HepG2 (cell line): ENCODE results near the gene OR6S1. TPM values are rescaled to one million over a fixed set of nuclear protein-coding genes. Genes with fewer than 3 reads are reported as not detected.

Experiments
- BRD4 ChIP-seq: sonication (generic); formaldehyde crosslinking; IDR thresholded peaks from 2 replicates; pipeline ENCODE4 v1.4.0; 2020; ENCODE audit warnings: missing genetic modification reagents
- CBX1 ChIP-seq: IDR thresholded peaks from one replicate; pipeline ENCODE4 v1.6.1; 2016; ENCODE audit warnings: antibody characterized with exemption, low read depth
- CENPT ChIP-seq: sonication (generic); formaldehyde crosslinking; IDR thresholded peaks from 2 replicates; pipeline ENCODE4 v1.8.0; 2022; ENCODE audit warnings: low read depth, mild to moderate bottlenecking, moderate library complexity, missing genetic modification reagents
- CREB1 ChIP-seq, 2 experiments: fragments of 450-650 bp in 1 of 2; IDR thresholded peaks; 2 replicates each; pipeline ENCODE4 v1.6.1; 2016 to 2017; ENCODE audit warnings: control low read depth in 1 of 2, mild to moderate bottlenecking in 1 of 2, missing compliant biosample characterization in 1 of 2, missing genetic modification characterization in 1 of 2
- FOXK1 ChIP-seq: sonication (generic); formaldehyde crosslinking; IDR thresholded peaks from 2 replicates; pipeline ENCODE4 v1.4.0; 2020; ENCODE audit warnings: low read depth, missing genetic modification reagents, borderline replicate concordance
- KLF6 ChIP-seq: IDR thresholded peaks from 2 replicates; pipeline ENCODE4 v1.8.0; 2016; ENCODE audit warnings: missing biosample characterization, missing genetic modification reagents
- MAFF ChIP-seq: IDR thresholded peaks from 2 replicates; pipeline ENCODE4 v1.6.1; 2011; ENCODE audit warnings: low read depth, low read length, improper control_type of control experiment
- POLR2A ChIP-seq, 2 experiments: IDR thresholded peaks; 2 replicates each; pipeline ENCODE4 v1.6.1; 2011; ENCODE audit warnings: low read depth in 2 of 2, low read length in 2 of 2, mild to moderate bottlenecking in 1 of 2, moderate library complexity in 1 of 2; ENCODE audit not compliant: insufficient read depth in 1 of 2
- SNAI1 ChIP-seq: sonication (generic); formaldehyde crosslinking; IDR thresholded peaks from 2 replicates; pipeline ENCODE4 v1.5.0; 2020; ENCODE audit warnings: mild to moderate bottlenecking, missing genetic modification reagents, borderline replicate concordance
- STAT5B ChIP-seq: sonication (generic); formaldehyde crosslinking; IDR thresholded peaks from 2 replicates; pipeline ENCODE4 v1.4.0; 2020; ENCODE audit warnings: missing genetic modification reagents
- TCF7 ChIP-seq: sonication (generic); IDR thresholded peaks from 2 replicates; pipeline ENCODE4 v1.6.1; 2016; ENCODE audit warnings: antibody characterized with exemption, low read depth
- ZC3H4 ChIP-seq: sonication (generic); formaldehyde crosslinking; IDR thresholded peaks from 2 replicates; pipeline ENCODE4 v1.4.0; 2020; ENCODE audit warnings: missing genetic modification reagents, borderline replicate concordance
- ZFP36L1 ChIP-seq: sonication (generic); formaldehyde crosslinking; IDR thresholded peaks from 2 replicates; pipeline ENCODE4 v1.8.0; 2022; ENCODE audit warnings: mild to moderate bottlenecking, missing genetic modification reagents, moderate library complexity
- ZNF33A ChIP-seq: sonication (generic); formaldehyde crosslinking; IDR thresholded peaks from 2 replicates; pipeline ENCODE4 v1.5.1; 2020; ENCODE audit warnings: missing genetic modification reagents, mild to moderate bottlenecking, moderate library complexity, borderline replicate concordance
- ZNF724P ChIP-seq: sonication (generic); formaldehyde crosslinking; IDR thresholded peaks from 2 replicates; pipeline ENCODE4 v1.8.0; 2022; ENCODE audit warnings: missing genetic modification reagents, borderline replicate concordance
- ZNF746 ChIP-seq: sonication (generic); formaldehyde crosslinking; IDR thresholded peaks from 2 replicates; pipeline ENCODE4 v1.8.0; 2022; ENCODE audit warnings: mild to moderate bottlenecking, missing genetic modification reagents
- ZNF781 ChIP-seq: sonication (generic); formaldehyde crosslinking; IDR thresholded peaks from 2 replicates; pipeline ENCODE4 v1.5.1; 2020; ENCODE audit warnings: borderline replicate concordance, mild to moderate bottlenecking, missing genetic modification reagents; ENCODE audit errors: not compliant biosample characterization
- ZSCAN20 ChIP-seq: sonication (generic); formaldehyde crosslinking; IDR thresholded peaks from 2 replicates; pipeline ENCODE4 v1.4.0; 2020; ENCODE audit warnings: missing genetic modification reagents, mild to moderate bottlenecking, borderline replicate concordance
- polyA plus RNA-seq, 8 experiments: library from polyadenylated mRNA; depleted of rRNA in 3 of 8; stranded (reverse) in 7 of 8; unstranded in 1 of 8; fragments of >200 nt; fragmentation: Illumina TruSeq in 4 of 8; extraction: Trizol in 4 of 8; gene quantifications; 2 replicates each; pipeline versions ENCODE4 v1.2.1 to v1.2.3, GENCODE V29; 2011 to 2016; ENCODE audit warnings: low read depth in 4 of 8, missing spikeins in 1 of 8, mixed read lengths in 1 of 8; ENCODE audit not compliant: insufficient read depth in 1 of 8
- total RNA-seq, 5 experiments: library from RNA; depleted of rRNA; stranded (reverse); fragments of >200 nt; fragmentation: Illumina TruSeq; extraction: Trizol; gene quantifications; 2 replicates each; pipeline ENCODE4 v1.2.3, GENCODE V29; 2016; ENCODE audit warnings: low read depth in 1 of 5
- TF ChIP-seq, protein P1 (sequence below): sonication (generic); formaldehyde crosslinking; IDR thresholded peaks from 2 replicates; pipeline ENCODE4 v1.5.0; 2020; ENCODE audit warnings: mild to moderate bottlenecking, missing genetic modification reagents
- TF ChIP-seq, protein P2 (sequence below): sonication (generic); formaldehyde crosslinking; conservative IDR thresholded peaks from 2 replicates; pipeline ENCODE4 v1.8.0; 2022; ENCODE audit warnings: low read depth, missing genetic modification reagents
- TF ChIP-seq, protein P3 (sequence below), 2 experiments: sonication (generic) in 1 of 2; formaldehyde crosslinking in 1 of 2; IDR thresholded peaks; 2 replicates each; pipeline versions ENCODE4 v1.4.0 to v1.6.1; 2018 to 2020; ENCODE audit warnings: missing genetic modification reagents in 2 of 2, borderline replicate concordance in 1 of 2, low read depth in 1 of 2, mild to moderate bottlenecking in 1 of 2, missing biosample characterization in 1 of 2
- TF ChIP-seq, protein P4 (sequence below): sonication (generic); formaldehyde crosslinking; IDR thresholded peaks from 2 replicates; pipeline ENCODE4 v1.5.1; 2020; ENCODE audit warnings: missing genetic modification reagents, mild to moderate bottlenecking, borderline replicate concordance

The OR6S1 gene
- total and polyA plus RNA-seq, 2 of the 13 experiments (the other 11 are each of a cell fraction or from before 2014, with no cell fraction given) = 0.09 TPM; not detected in 1

DNA sequence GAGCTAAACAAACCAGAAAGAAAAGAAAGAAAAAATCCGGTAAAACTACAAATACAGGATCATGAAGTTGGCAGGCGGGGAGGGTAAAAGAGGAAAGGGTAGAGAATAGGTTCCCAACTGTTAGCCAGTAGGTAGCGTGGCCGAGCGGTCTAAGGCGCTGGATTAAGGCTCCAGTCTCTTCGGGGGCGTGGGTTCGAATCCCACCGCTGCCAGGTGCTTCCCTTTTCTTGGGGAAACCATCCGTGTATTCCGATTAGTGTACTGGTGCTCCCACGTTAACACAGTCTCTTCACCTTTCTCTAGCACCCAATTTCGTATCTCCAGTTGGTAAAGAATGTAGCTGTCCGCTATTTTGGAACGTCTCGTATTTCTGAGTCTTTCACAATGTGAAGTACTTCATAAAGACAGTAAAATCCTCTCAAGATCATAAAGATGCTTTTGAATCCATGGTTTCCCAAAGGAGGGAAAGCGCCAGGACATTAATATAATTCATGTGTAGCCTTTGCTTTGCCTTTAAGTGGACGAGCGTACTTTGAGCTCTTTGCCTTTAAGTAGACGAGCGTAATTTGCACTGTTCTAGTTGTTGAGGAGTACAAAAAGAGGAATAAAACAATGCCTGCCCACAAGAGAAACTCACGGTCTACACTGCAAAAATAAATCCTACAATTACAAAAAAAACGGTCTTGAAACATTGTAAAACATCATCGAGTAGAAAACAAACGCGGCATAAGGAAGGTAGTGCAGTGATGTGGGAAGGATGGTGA is 31.3 kb downstream of the OR6S1 start (continued):
- TF ChIP-seq SNAI1 (CRISPR knock-in tag) (peak; percentile 64; the same call in 1 of the 2 replicates), ZNF724P (CRISPR knock-in tag) (no peak), ZNF33A (CRISPR knock-in tag) (no peak), MAFF (no peak), ZC3H4 (CRISPR knock-in tag) (no peak), STAT5B (no peak; the same call in 1 of the 2 replicates), ZSCAN20 (no peak), ZNF781 (no peak), TCF7 (no peak), KLF6 (CRISPR knock-in tag) (peak; percentile 64; the same call in 1 of the 2 replicates), FOXK1 (CRISPR knock-in tag) (peak; percentile 62; the same call in 1 of the 2 replicates), ZNF746 (CRISPR knock-in tag) (no peak), CBX1 (peak; percentile 91), BRD4 (no peak), CREB1 (IDR thresholded peaks at IDR 0.05) (no peak), CREB1 (CRISPR knock-in tag; IDR thresholded peaks at IDR 0.05) (peak; percentile 67), CENPT (no peak), POLR2A (IDR thresholded peaks at IDR 0.05; ENCODE audit: insufficient read depth in 1 of 2, low read depth in 2 of 2, low read length in 2 of 2) (no peak), ZFP36L1 (CRISPR knock-in tag) (peak; percentile 42; the same call in 1 of the 2 replicates)
- TF ChIP-seq, protein P1, sequence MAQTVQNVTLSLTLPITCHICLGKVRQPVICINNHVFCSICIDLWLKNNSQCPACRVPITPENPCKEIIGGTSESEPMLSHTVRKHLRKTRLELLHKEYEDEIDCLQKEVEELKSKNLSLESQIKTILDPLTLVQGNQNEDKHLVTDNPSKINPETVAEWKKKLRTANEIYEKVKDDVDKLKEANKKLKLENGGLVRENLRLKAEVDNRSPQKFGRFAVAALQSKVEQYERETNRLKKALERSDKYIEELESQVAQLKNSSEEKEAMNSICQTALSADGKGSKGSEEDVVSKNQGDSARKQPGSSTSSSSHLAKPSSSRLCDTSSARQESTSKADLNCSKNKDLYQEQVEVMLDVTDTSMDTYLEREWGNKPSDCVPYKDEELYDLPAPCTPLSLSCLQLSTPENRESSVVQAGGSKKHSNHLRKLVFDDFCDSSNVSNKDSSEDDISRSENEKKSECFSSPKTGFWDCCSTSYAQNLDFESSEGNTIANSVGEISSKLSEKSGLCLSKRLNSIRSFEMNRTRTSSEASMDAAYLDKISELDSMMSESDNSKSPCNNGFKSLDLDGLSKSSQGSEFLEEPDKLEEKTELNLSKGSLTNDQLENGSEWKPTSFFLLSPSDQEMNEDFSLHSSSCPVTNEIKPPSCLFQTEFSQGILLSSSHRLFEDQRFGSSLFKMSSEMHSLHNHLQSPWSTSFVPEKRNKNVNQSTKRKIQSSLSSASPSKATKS (CRISPR knock-in tag) = no peak
- TF ChIP-seq, protein P2, sequence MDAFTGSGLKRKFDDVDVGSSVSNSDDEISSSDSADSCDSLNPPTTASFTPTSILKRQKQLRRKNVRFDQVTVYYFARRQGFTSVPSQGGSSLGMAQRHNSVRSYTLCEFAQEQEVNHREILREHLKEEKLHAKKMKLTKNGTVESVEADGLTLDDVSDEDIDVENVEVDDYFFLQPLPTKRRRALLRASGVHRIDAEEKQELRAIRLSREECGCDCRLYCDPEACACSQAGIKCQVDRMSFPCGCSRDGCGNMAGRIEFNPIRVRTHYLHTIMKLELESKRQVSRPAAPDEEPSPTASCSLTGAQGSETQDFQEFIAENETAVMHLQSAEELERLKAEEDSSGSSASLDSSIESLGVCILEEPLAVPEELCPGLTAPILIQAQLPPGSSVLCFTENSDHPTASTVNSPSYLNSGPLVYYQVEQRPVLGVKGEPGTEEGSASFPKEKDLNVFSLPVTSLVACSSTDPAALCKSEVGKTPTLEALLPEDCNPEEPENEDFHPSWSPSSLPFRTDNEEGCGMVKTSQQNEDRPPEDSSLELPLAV (CRISPR knock-in tag) = no peak
- TF ChIP-seq, protein P3, sequence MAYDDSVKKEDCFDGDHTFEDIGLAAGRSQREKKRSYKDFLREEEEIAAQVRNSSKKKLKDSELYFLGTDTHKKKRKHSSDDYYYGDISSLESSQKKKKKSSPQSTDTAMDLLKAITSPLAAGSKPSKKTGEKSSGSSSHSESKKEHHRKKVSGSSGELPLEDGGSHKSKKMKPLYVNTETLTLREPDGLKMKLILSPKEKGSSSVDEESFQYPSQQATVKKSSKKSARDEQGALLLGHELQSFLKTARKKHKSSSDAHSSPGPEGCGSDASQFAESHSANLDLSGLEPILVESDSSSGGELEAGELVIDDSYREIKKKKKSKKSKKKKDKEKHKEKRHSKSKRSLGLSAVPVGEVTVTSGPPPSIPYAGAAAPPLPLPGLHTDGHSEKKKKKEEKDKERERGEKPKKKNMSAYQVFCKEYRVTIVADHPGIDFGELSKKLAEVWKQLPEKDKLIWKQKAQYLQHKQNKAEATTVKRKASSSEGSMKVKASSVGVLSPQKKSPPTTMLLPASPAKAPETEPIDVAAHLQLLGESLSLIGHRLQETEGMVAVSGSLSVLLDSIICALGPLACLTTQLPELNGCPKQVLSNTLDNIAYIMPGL (CRISPR knock-in tag; IDR thresholded peaks at IDR 0.05; ENCODE audit: borderline replicate concordance in 1 of 2, low read depth in 1 of 2) = peak; percentile 100
- TF ChIP-seq, protein P4, sequence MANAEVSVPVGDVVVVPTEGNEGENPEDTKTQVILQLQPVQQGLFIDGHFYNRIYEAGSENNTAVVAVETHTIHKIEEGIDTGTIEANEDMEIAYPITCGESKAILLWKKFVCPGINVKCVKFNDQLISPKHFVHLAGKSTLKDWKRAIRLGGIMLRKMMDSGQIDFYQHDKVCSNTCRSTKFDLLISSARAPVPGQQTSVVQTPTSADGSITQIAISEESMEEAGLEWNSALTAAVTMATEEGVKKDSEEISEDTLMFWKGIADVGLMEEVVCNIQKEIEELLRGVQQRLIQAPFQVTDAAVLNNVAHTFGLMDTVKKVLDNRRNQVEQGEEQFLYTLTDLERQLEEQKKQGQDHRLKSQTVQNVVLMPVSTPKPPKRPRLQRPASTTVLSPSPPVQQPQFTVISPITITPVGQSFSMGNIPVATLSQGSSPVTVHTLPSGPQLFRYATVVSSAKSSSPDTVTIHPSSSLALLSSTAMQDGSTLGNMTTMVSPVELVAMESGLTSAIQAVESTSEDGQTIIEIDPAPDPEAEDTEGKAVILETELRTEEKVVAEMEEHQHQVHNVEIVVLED (CRISPR knock-in tag) = peak; percentile 25; the same call in 1 of the 2 replicates
